ENCODE results near the gene PSMB5. TPM values are rescaled to one million over a fixed set of nuclear protein-coding genes. Genes with fewer than 3 reads are reported as not detected.

PSMB5 gene
- total RNA-seq, 1 donor from 2014 or later: 183 TPM

Other genes starting within 250 kb of the PSMB5 start
- 15.1 TPM for gene SLC7A7, start 219.5 kb downstream of the PSMB5 start, total RNA-seq
- 16.7 TPM for gene MRPL52, start 205.0 kb downstream of the PSMB5 start, total RNA-seq
- gene MMP14, start 198.3 kb downstream of the PSMB5 start, total RNA-seq: 96.0 TPM
- gene LRP10, start 163.2 kb downstream of the PSMB5 start, total RNA-seq: 11.0 TPM
- under 0.01 TPM for gene REM2, start 151.7 kb downstream of the PSMB5 start, total RNA-seq
- gene RBM23, start 115.8 kb downstream of the PSMB5 start, total RNA-seq: 66.8 TPM
- 60.0 TPM for gene PRMT5, start 105.5 kb downstream of the PSMB5 start, total RNA-seq
- 53.2 TPM for gene HAUS4, start 77.8 kb downstream of the PSMB5 start, total RNA-seq
- gene AJUBA, start 52.3 kb downstream of the PSMB5 start, total RNA-seq: 77.8 TPM
- gene C14orf93, start 24.8 kb downstream of the PSMB5 start, total RNA-seq: 9.9 TPM
- not detected for gene PSMB11, start 7.3 kb upstream of the PSMB5 start, total RNA-seq
- 1.6 TPM for gene CDH24, start 22.6 kb upstream of the PSMB5 start, total RNA-seq
- gene ACIN1, start 60.2 kb upstream of the PSMB5 start, total RNA-seq: 62.1 TPM
- gene C14orf119, start 60.6 kb upstream of the PSMB5 start, total RNA-seq: 24.5 TPM
- not detected for gene CIROP, start 70.1 kb upstream of the PSMB5 start, total RNA-seq
- gene CEBPE, start 84.4 kb upstream of the PSMB5 start, total RNA-seq: under 0.01 TPM
- 4.7 TPM for gene SLC7A8, start 148.8 kb upstream of the PSMB5 start, total RNA-seq
- gene RNF212B, start 203.0 kb upstream of the PSMB5 start, total RNA-seq: not detected

All from skeletal muscle tissue (tissue), 1 donor.